GM19239 (cell line): ENCODE data around the gene MLN.

ENCODE experiments used
- DNase-seq: peaks from one replicate; pipeline ENCODE4 v3.0.0; 2011; ENCODE audit warnings: low spot score; ENCODE audit not compliant: insufficient read length
- FAIRE-seq: peaks from 2 replicates; lab custom pipeline; 2011; peaks lifted over from hg19 to GRCh38; lab: Jason Lieb, UNC

MLN gene

GRCh38 chr6:33776186-33776585 is 27.6 kb downstream of the MLN start:
- DNase-seq (no peak), FAIRE-seq (no peak)

GRCh38 chr6:33774774-33775173 is 29.0 kb downstream of the MLN start:
- no peak for FAIRE-seq
- no peak for DNase-seq

- no peak for FAIRE-seq
- DNase-seq: no peak
Observed at GRCh38 chr6:33772902-33773472, 30.8 kb downstream of the MLN start.

GRCh38 chr6:33772082-33772830 is 31.5 kb downstream of the MLN start:
- FAIRE-seq (no peak), DNase-seq (no peak)

- DNase-seq: peak; percentile 69
- FAIRE-seq: no peak
Observed at GRCh38 chr6:33771146-33772081, 32.4 kb downstream of the MLN start.

- FAIRE-seq: no peak
- DNase-seq: no peak
Observed at GRCh38 chr6:33770833-33771145, 33.0 kb downstream of the MLN start.

GRCh38 chr6:33770124-33770832 is 33.5 kb downstream of the MLN start:
- DNase-seq (no peak), FAIRE-seq (no peak)

GRCh38 chr6:33769248-33769821 is 34.5 kb downstream of the MLN start:
- no peak for FAIRE-seq
- DNase-seq: no peak

GRCh38 chr6:33768644-33769120 is 35.1 kb downstream of the MLN start:
- FAIRE-seq (no peak), DNase-seq (peak; percentile 78)

- FAIRE-seq: no peak
- DNase-seq: no peak
Observed at GRCh38 chr6:33766921-33767907, 36.6 kb downstream of the MLN start.

- FAIRE-seq: no peak
- DNase-seq: no peak
Observed at GRCh38 chr6:33765368-33765767, 38.4 kb downstream of the MLN start.

- DNase-seq: no peak
- FAIRE-seq: no peak
Observed at GRCh38 chr6:33764036-33764435, 39.8 kb downstream of the MLN start.

GRCh38 chr6:33763483-33763882 is 40.3 kb downstream of the MLN start:
- FAIRE-seq (no peak), DNase-seq (no peak)

- no peak for FAIRE-seq
- DNase-seq: no peak
Observed at GRCh38 chr6:33762713-33763112, 41.1 kb downstream of the MLN start.

GRCh38 chr6:33761922-33762629 is 41.7 kb downstream of the MLN start:
- FAIRE-seq (peak; percentile 57), DNase-seq (peak; percentile 32)

GRCh38 chr6:33761581-33761921 is 42.3 kb downstream of the MLN start:
- no peak for DNase-seq
- FAIRE-seq: no peak

GRCh38 chr6:33759887-33760629 is 43.7 kb downstream of the MLN start:
- DNase-seq (no peak), FAIRE-seq (no peak)

GRCh38 chr6:33758815-33759216 is 45.0 kb downstream of the MLN start:
- FAIRE-seq: no peak
- no peak for DNase-seq
